ENCODE results near the gene KIF19.

Gene KIF19

GRCh38 chr17:74389084-74389753 lies 63.2 kb downstream of the KIF19 start:
- no peak for TF ChIP-seq CTCF (IDR thresholded peaks at IDR 0.05; ENCODE audit: insufficient read depth, low read length, poor library complexity, severe bottlenecking)
- no peak for TF ChIP-seq EZH2phosphoT487 (conservative IDR thresholded peaks at IDR 0.05; ENCODE audit: low read length)
- no peaks in the 10 kb centered on the region for H4K20me1 ChIP-seq (ENCODE audit: low read depth, low read length)
- no peak overlapping the region for H2AFZ ChIP-seq (ENCODE audit: low read depth, low read length, severe bottlenecking)
- no peaks in the 10 kb centered on the region for H3K27me3 ChIP-seq (ENCODE audit: low read length)
- H3K79me2 ChIP-seq (ENCODE audit: insufficient read depth, low read length) = no peaks in the 10 kb centered on the region
- H3K27ac ChIP-seq (ENCODE audit: low read depth, low read length) = no peak overlapping the region
- H3K4me2 ChIP-seq (ENCODE audit: low read depth, low read length, poor library complexity, severe bottlenecking) = no peak overlapping the region
- H3K9ac ChIP-seq (ENCODE audit: low read length) = no peak overlapping the region
- H3K9me3 ChIP-seq (ENCODE audit: insufficient read depth, low read length) = no peaks in the 10 kb centered on the region
- H3F3A ChIP-seq (ENCODE audit: insufficient read depth) = no peaks in the 10 kb centered on the region
- no peak overlapping the region for H3K4me3 ChIP-seq (ENCODE audit: insufficient read depth, low read length, poor library complexity, severe bottlenecking)
- H3K9me2 ChIP-seq (replicated peaks; ENCODE audit: insufficient read depth, low read length) = no peaks in the 10 kb centered on the region
- H3K36me3 ChIP-seq (ENCODE audit: low read length) = no peaks in the 10 kb centered on the region

GRCh38 chr17:74389937-74390679 lies 64.1 kb downstream of the KIF19 start:
- H3K4me2 ChIP-seq (ENCODE audit: low read depth, low read length, poor library complexity, severe bottlenecking) = no peak overlapping the region
- H3K9ac ChIP-seq (ENCODE audit: low read length) = no peak overlapping the region
- no peaks in the 10 kb centered on the region for H3K9me3 ChIP-seq (ENCODE audit: insufficient read depth, low read length)
- no peak overlapping the region for H3K27ac ChIP-seq (ENCODE audit: low read depth, low read length)
- no peaks in the 10 kb centered on the region for H3K9me2 ChIP-seq (replicated peaks; ENCODE audit: insufficient read depth, low read length)
- H3K79me2 ChIP-seq (ENCODE audit: insufficient read depth, low read length) = no peaks in the 10 kb centered on the region
- H3F3A ChIP-seq (ENCODE audit: insufficient read depth) = no peaks in the 10 kb centered on the region
- no peak overlapping the region for H2AFZ ChIP-seq (ENCODE audit: low read depth, low read length, severe bottlenecking)
- no peaks in the 10 kb centered on the region for H4K20me1 ChIP-seq (ENCODE audit: low read depth, low read length)
- H3K27me3 ChIP-seq (ENCODE audit: low read length) = no peaks in the 10 kb centered on the region
- no peak overlapping the region for H3K4me3 ChIP-seq (ENCODE audit: insufficient read depth, low read length, poor library complexity, severe bottlenecking)
- no peaks in the 10 kb centered on the region for H3K36me3 ChIP-seq (ENCODE audit: low read length)
- TF ChIP-seq CTCF (IDR thresholded peaks at IDR 0.05; ENCODE audit: insufficient read depth, low read length, poor library complexity, severe bottlenecking) (no peak), EZH2phosphoT487 (conservative IDR thresholded peaks at IDR 0.05; ENCODE audit: low read length) (no peak)

GRCh38 chr17:74390680-74391653 lies 64.9 kb downstream of the KIF19 start:
- Histone ChIP-seq H3K4me3 (ENCODE audit: insufficient read depth, low read length, poor library complexity, severe bottlenecking) (no peak overlapping the region), H3K9me3 (ENCODE audit: insufficient read depth, low read length) (no peaks in the 10 kb centered on the region), H2AFZ (ENCODE audit: low read depth, low read length, severe bottlenecking) (no peak overlapping the region), H3K36me3 (ENCODE audit: low read length) (no peaks in the 10 kb centered on the region), H3K27me3 (ENCODE audit: low read length) (no peaks in the 10 kb centered on the region), H3K79me2 (ENCODE audit: insufficient read depth, low read length) (no peaks in the 10 kb centered on the region), H3K4me2 (ENCODE audit: low read depth, low read length, poor library complexity, severe bottlenecking) (no peak overlapping the region), H3K27ac (ENCODE audit: low read depth, low read length) (no peak overlapping the region), H3K9me2 (replicated peaks; ENCODE audit: insufficient read depth, low read length) (no peaks in the 10 kb centered on the region), H3K9ac (ENCODE audit: low read length) (no peak overlapping the region), H4K20me1 (ENCODE audit: low read depth, low read length) (no peaks in the 10 kb centered on the region), H3F3A (ENCODE audit: insufficient read depth) (no peaks in the 10 kb centered on the region)
- no peak for TF ChIP-seq EZH2phosphoT487 (conservative IDR thresholded peaks at IDR 0.05; ENCODE audit: low read length)
- no peak for TF ChIP-seq CTCF (IDR thresholded peaks at IDR 0.05; ENCODE audit: insufficient read depth, low read length, poor library complexity, severe bottlenecking)
